Measurements from ENCODE around the gene TRERF1.

- no peak for TF ChIP-seq CTCF (IDR thresholded peaks at IDR 0.05)
- no peak for TF ChIP-seq POLR2A (IDR thresholded peaks at IDR 0.05)
- TF ChIP-seq POLR2AphosphoS5 (IDR thresholded peaks at IDR 0.05), result no peak
Observed at GRCh38 chr6:42372699-42373098, 79.0 kb downstream of the TRERF1 start.

Data from prostate gland (tissue), 2 donors.